ENCODE data around the gene PDE4B. TPM values are rescaled to one million over a fixed set of nuclear protein-coding genes. Genes with fewer than 3 reads are reported as not detected.
A peak's percentile ranks its signal among the peaks of the same experiment; 100 is the strongest.

The PDE4B gene
- total and polyA plus RNA-seq, 9 donors = 1.7 to 8.2 (median 5.1) TPM

GRCh38 chr1:66333466-66334199, 540.9 kb downstream of the PDE4B start:
- H3K36me3 ChIP-seq = no peaks in the 10 kb centered on the region
- no peak for DNase-seq
- no peaks in the 10 kb centered on the region for H3K9me3 ChIP-seq
- no peak overlapping the region for H3K4me3 ChIP-seq
- WGBS, 3 donors = 53 to 70% (median 69%) methylated on average over 4 of the region's 4 CpGs
- TF ChIP-seq POLR2A (IDR thresholded peaks at IDR 0.05) (no peak), EP300 (IDR thresholded peaks at IDR 0.05) (no peak), CTCF (IDR thresholded peaks at IDR 0.05) (no peak)
- intact Hi-C loops (cut with DNase I) = loop anchor here in 1 of 4 donors (10.0 kb wide), 1 partner anchor 59 kb away; no protein-coding TSS in a partner anchor
- H3K27ac ChIP-seq = no peak overlapping the region
- H3K4me1 ChIP-seq (ENCODE audit: insufficient read depth) = peaks cover 2% of the 10 kb centered on the region
- H3K27me3 ChIP-seq = no peaks in the 10 kb centered on the region

- H3K4me3 ChIP-seq = no peak overlapping the region
- H3K9me3 ChIP-seq = no peaks in the 10 kb centered on the region
- 82 to 84% (median 84%) methylated on average over 2 of the region's 2 CpGs for WGBS, 3 donors
- H3K27ac ChIP-seq = no peak overlapping the region
- DNase-seq = no peak
- peaks cover 2% of the 10 kb centered on the region for H3K4me1 ChIP-seq (ENCODE audit: insufficient read depth)
- no peaks in the 10 kb centered on the region for H3K36me3 ChIP-seq
- intact Hi-C loops (cut with DNase I) = loop anchor here in 1 of 4 donors (10.0 kb wide), 1 partner anchor 60 kb away; no protein-coding TSS in a partner anchor
- TF ChIP-seq CTCF (IDR thresholded peaks at IDR 0.05) = no peak
- TF ChIP-seq POLR2A (IDR thresholded peaks at IDR 0.05) = no peak
- TF ChIP-seq EP300 (IDR thresholded peaks at IDR 0.05) = no peak
- H3K27me3 ChIP-seq = no peaks in the 10 kb centered on the region
These were observed 541.6 kb downstream of the PDE4B start for GRCh38 chr1:66334318-66334717.

GRCh38 chr1:66335125-66335524, 542.4 kb downstream of the PDE4B start:
- Histone ChIP-seq H3K4me1 (ENCODE audit: insufficient read depth) (peaks cover 2% of the 10 kb centered on the region), H3K27ac (no peak overlapping the region), H3K36me3 (no peaks in the 10 kb centered on the region), H3K4me3 (no peak overlapping the region), H3K27me3 (no peaks in the 10 kb centered on the region), H3K9me3 (no peaks in the 10 kb centered on the region)
- no peak for DNase-seq
- intact Hi-C loops (cut with DNase I) = loop anchor here in 1 of 4 donors (10.0 kb wide), 1 partner anchor 60 kb away; no protein-coding TSS in a partner anchor
- no peak for TF ChIP-seq EP300 (IDR thresholded peaks at IDR 0.05)
- no peak for TF ChIP-seq POLR2A (IDR thresholded peaks at IDR 0.05)
- WGBS, 3 donors = 64 to 73% (median 73%) methylated on average over 2 of the region's 2 CpGs

- H3K27ac ChIP-seq = no peak overlapping the region
- no peak overlapping the region for H3K4me3 ChIP-seq
- no peaks in the 10 kb centered on the region for H3K9me3 ChIP-seq
- peak in 1 of 5 donors; percentile 39 for DNase-seq
- WGBS, 3 donors = 58 to 70% (median 62%) methylated on average over 10 of the region's 10 CpGs
- intact Hi-C loops (cut with DNase I) = loop anchor here in 1 of 4 donors (10.0 kb wide), 1 partner anchor 61 kb away; no protein-coding TSS in a partner anchor
- peaks cover 2% of the 10 kb centered on the region for H3K4me1 ChIP-seq (ENCODE audit: insufficient read depth)
- no peak for TF ChIP-seq CTCF (IDR thresholded peaks at IDR 0.05)
- no peak for TF ChIP-seq POLR2A (IDR thresholded peaks at IDR 0.05)
- TF ChIP-seq EP300 (IDR thresholded peaks at IDR 0.05) = no peak
- no peaks in the 10 kb centered on the region for H3K27me3 ChIP-seq
- H3K36me3 ChIP-seq = no peaks in the 10 kb centered on the region
These were observed 543.4 kb downstream of the PDE4B start for GRCh38 chr1:66335859-66336640.
